Endothelial cell of umbilical vein (primary cell): Measurements from ENCODE around the gene CLEC18C.
"Not testable (repeated sequence)": the region's sequence is repeated elsewhere in the genome, so short reads cannot be mapped to it uniquely, and the experiment has no call there.

ENCODE experiments used
- CTCF ChIP-seq, 2 donors: IDR thresholded peaks; 1 replicate in 1 of 2; 2 replicates in 1 of 2; pipeline ENCODE4 v1.5.1; 2011; ENCODE audit warnings: low read length in 2 of 2, mild to moderate bottlenecking in 2 of 2, moderate library complexity in 2 of 2, control low read depth in 1 of 2, inconsistent platforms in 1 of 2, low read depth in 1 of 2; ENCODE audit not compliant: insufficient read depth in 1 of 2; ENCODE audit errors: extremely low read depth in 1 of 2
- EZH2 ChIP-seq: IDR thresholded peaks from 2 replicates; pipeline ENCODE4 v1.6.1; 2012; ENCODE audit warnings: borderline replicate concordance, low read depth, mild to moderate bottlenecking, moderate library complexity, low read length, inconsistent platforms; ENCODE audit not compliant: severe bottlenecking
- FOS ChIP-seq: IDR thresholded peaks from 2 replicates; pipeline ENCODE4 v1.6.1; 2011; ENCODE audit warnings: mild to moderate bottlenecking, low read length, moderate library complexity, borderline replicate concordance; ENCODE audit not compliant: insufficient read depth
- GATA2 ChIP-seq: IDR thresholded peaks from 2 replicates; pipeline ENCODE4 v1.7.0; 2011; ENCODE audit warnings: low read depth, mild to moderate bottlenecking, moderate library complexity, mixed read lengths, low read length; ENCODE audit not compliant: insufficient read length, insufficient read depth
- JUN ChIP-seq: IDR thresholded peaks from 2 replicates; pipeline ENCODE4 v1.6.1; 2011; ENCODE audit warnings: borderline replicate concordance, low read depth; ENCODE audit not compliant: insufficient read length, insufficient read depth
- MYC ChIP-seq: IDR thresholded peaks from one replicate; pipeline ENCODE4 v1.6.1; 2011; ENCODE audit warnings: mild to moderate bottlenecking, low read depth, low read length
- POLR2A ChIP-seq: IDR thresholded peaks from 2 replicates; pipeline ENCODE4 v1.6.1; 2012; ENCODE audit warnings: low read depth, mild to moderate bottlenecking, control low read depth, low read length
- POLR2AphosphoS5 ChIP-seq: IDR thresholded peaks from 2 replicates; pipeline ENCODE4 v1.6.1; 2012; ENCODE audit warnings: low read depth, mild to moderate bottlenecking, control low read depth, low read length, moderate library complexity; ENCODE audit not compliant: insufficient read depth
- TF ChIP-seq, protein P1 (sequence below): IDR thresholded peaks from 2 replicates; pipeline ENCODE4 v1.6.1; 2011; ENCODE audit not compliant: insufficient read depth, insufficient read length

- TF ChIP-seq CTCF (IDR thresholded peaks at IDR 0.05; ENCODE audit: extremely low read depth in 1 of 2, insufficient read depth in 1 of 2, low read depth in 1 of 2, low read length in 2 of 2); MYC; FOS; POLR2AphosphoS5; EZH2; POLR2A; JUN; GATA2: not testable (repeated sequence)
- TF ChIP-seq, protein P1, sequence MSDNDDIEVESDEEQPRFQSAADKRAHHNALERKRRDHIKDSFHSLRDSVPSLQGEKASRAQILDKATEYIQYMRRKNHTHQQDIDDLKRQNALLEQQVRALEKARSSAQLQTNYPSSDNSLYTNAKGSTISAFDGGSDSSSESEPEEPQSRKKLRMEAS = not testable (repeated sequence)
Observed at GRCh38 chr16:70198666-70199065, 25.1 kb downstream of the CLEC18C start.
